Duodenal mucosa (tissue), 2 donors: ENCODE measurements around the gene RBSN.
"Not testable (repeated sequence)": the region's sequence is repeated elsewhere in the genome, so short reads cannot be mapped to it uniquely, and the experiment has no call there.

Experiments
- H3K27ac ChIP-seq: one replicate; pipeline ENCODE4 v1.7.0; 2013; ENCODE audit warnings: low read depth, low read length
- H3K27me3 ChIP-seq, 2 donors: one replicate each; pipeline ENCODE4 v1.7.0; 2013; ENCODE audit warnings: low read length in 2 of 2, control low read depth in 1 of 2; ENCODE audit not compliant: insufficient read depth in 2 of 2, control insufficient read depth in 1 of 2
- H3K36me3 ChIP-seq, 2 donors: one replicate each; pipeline ENCODE4 v1.7.0; 2013; ENCODE audit warnings: low read length in 2 of 2, control low read depth in 1 of 2; ENCODE audit not compliant: insufficient read depth in 2 of 2, control insufficient read depth in 1 of 2
- H3K4me1 ChIP-seq, 2 donors: one replicate each; pipeline ENCODE4 v1.7.0; 2013; ENCODE audit warnings: low read length in 2 of 2, control low read depth in 1 of 2; ENCODE audit not compliant: insufficient read depth in 2 of 2, control insufficient read depth in 1 of 2
- H3K4me3 ChIP-seq, 2 donors: one replicate each; pipeline ENCODE4 v1.7.0; 2013; ENCODE audit warnings: low read length in 2 of 2, low read depth in 1 of 2
- H3K9ac ChIP-seq, 2 donors: one replicate each; pipeline ENCODE4 v1.7.0; 2013; ENCODE audit warnings: low read length in 2 of 2, low read depth in 1 of 2
- H3K9me3 ChIP-seq, 2 donors: one replicate each; pipeline ENCODE4 v1.7.0; 2013; ENCODE audit warnings: low read length in 2 of 2, control low read depth in 1 of 2; ENCODE audit not compliant: control insufficient read depth in 1 of 2

Gene RBSN

DNA sequence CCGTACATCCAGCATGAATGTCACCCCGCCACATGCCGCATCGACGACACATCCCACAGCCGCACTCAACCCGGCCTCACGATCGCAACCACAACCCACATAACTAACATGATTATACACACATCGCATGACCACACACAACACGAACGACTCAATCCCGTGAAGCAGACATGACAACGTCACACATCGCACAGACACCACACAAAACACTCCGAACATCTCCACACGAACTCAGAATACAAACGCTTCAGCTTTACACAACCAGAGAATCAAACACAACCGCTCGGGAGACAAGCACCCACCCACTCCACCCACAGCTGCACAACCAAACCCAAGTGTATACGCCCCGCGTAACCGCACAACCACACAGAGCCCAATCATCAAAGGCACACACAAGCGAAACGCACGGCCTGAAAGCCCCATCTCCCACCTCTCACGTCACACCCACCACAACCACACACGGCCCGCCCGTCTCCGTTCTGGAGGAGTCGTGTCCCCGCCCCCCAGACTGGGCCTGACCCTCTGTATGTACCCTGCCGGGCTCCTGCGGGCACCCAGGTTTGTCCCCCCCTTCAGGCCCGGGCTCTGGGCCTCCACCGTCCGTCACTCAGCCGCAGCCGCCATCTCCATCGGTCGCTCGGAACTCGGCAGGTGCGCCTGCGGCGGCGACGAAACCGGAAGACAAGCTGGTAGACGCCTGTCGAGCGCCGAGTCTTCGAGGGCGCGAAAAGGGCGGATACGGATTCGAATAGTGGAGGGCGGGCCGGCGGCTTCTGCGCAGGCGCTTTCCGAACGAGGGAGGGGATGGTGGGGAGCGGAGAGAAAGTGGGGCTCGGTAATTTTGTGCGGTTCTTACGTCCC, at the start of gene RBSN:
Gene RBSN (minus strand): TSS at position 646 of the 861 bp plus-strand sequence. CDS start 3,028 bp downstream, outside the sequence.
- Histone ChIP-seq H3K4me1 (peaks cover 14 to 28% of the 10 kb centered on the region in 2 donors), H3K36me3 (peaks cover 15 to 24% of the 10 kb centered on the region in 2 donors), H3K9me3 (no peaks in the 10 kb centered on the region), H3K27ac (peak within 1 kb of the TSS; percentile 43), H3K27me3 (no peaks in the 10 kb centered on the region), H3K9ac (peak within 1 kb of the TSS; percentile 81 to 94), H3K4me3 (peak within 1 kb of the TSS; percentile 87 to 100)

DNA sequence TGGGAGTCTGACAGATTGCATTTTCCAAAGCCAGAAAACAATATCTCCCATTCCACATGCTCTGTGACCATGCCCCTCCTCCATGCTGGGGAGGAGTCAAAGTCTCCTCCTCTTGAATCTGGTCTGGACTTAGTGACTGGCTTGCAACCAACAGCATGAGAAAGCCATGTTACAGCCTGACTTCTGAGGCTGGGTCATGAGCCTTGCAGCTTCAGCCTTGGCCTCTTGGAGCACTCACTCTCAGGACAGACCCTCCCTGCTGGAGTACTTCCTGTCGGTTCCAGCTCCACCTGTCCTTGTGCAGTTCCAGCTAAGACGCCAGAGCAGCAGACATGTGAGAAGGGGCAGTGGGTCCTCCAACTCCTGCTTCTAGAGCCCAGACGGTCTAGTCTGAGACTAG, 49.7 kb upstream of the RBSN start:
- Histone ChIP-seq H3K4me3 (no peak overlapping the region), H3K9me3 (no peaks in the 10 kb centered on the region), H3K36me3 (no peaks in the 10 kb centered on the region), H3K9ac (no peak overlapping the region), H3K27ac (no peak overlapping the region), H3K27me3 (peaks cover 0 to under 1% of the 10 kb centered on the region in 2 donors), H3K4me1 (no peaks in the 10 kb centered on the region)

DNA sequence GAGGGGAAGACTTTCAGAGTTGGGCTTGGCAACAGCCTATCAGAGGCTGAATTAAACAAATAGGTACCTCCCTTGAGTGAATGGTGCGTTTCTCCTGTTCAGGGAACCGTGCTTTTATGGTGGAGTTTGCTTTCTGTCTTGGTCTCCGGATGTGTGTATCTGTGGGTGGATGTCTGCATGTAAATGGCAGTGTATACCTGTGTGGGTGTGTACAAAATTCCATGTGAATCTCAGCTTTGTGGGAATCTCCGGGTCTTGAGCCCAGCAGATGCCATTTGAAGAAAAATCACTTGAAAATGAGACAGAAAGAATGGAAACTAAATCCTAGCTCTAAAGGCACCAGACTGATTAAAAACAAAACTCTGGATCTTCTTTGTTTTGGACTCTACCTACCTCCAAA, 37.9 kb upstream of the RBSN start:
- not testable (repeated sequence) for H3K36me3 ChIP-seq, H3K4me3 ChIP-seq

DNA sequence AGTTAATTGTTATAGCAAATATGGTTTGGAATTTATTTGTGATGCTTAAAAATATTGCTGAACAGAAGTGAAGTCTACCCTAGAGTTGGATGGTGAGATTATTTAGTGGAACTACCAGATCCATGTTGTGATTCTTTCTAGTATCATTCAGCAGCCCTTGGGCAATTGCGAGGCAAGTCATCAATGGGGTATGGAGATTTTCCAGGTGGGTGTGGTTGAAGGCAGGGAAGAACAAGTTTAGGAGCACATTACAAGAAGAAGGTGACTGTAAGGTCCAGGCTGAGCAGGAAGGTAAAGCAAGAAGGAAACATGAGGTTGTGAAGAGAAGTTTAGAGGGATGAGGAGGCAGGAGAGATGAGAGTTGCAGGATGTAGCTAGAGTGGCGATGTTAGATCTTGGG, 36.0 kb upstream of the RBSN start:
- not testable (repeated sequence) for H3K9me3 ChIP-seq, H3K4me1 ChIP-seq, H3K27ac ChIP-seq, H3K27me3 ChIP-seq, H3K4me3 ChIP-seq, H3K36me3 ChIP-seq, H3K9ac ChIP-seq

More for the DNA sequence above, 37.9 kb upstream of the RBSN start:
- not testable (repeated sequence) for H3K27ac ChIP-seq, H3K4me1 ChIP-seq, H3K9me3 ChIP-seq, H3K9ac ChIP-seq, H3K27me3 ChIP-seq

DNA sequence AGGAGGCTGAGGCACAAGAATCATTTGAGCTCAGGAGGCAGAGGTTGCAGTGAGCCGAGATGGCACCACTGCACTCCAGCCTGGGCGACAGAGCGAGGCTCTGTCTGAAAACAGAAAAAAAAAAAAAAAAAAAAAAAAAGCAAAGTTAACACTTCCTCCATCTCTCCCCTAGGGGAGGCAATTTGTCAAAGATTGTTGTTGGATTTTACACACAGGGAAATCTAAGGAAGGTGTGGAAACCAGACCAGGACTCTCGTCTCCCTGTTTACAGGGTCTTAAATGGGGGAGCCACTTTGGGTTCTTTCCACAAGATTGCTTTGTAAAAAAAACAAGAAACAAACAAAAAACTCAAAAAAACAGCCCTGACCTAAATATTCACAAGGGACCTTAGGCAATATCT, 29.5 kb upstream of the RBSN start:
- not testable (repeated sequence) for H3K27ac ChIP-seq, H3K9me3 ChIP-seq, H3K36me3 ChIP-seq, H3K9ac ChIP-seq, H3K4me1 ChIP-seq, H3K4me3 ChIP-seq, H3K27me3 ChIP-seq

DNA sequence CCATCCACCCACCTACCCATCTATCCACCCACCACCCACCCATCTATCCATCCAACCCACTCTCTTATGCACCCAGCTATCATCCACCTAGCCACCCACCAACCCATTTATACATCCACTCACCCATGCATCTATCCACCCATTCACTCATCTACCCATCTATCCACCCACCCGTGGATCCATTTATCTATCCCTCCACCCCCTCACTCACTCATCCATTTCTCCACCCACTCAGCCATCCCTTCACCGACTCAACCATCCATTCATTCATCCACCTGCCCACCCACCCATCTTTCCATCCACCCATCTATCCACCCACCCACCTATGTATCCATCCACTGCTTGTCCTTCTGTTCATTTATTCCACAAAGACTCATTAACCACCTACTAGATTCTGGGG, 28.0 kb upstream of the RBSN start:
- not testable (repeated sequence) for H3K27me3 ChIP-seq, H3K9ac ChIP-seq, H3K36me3 ChIP-seq

DNA sequence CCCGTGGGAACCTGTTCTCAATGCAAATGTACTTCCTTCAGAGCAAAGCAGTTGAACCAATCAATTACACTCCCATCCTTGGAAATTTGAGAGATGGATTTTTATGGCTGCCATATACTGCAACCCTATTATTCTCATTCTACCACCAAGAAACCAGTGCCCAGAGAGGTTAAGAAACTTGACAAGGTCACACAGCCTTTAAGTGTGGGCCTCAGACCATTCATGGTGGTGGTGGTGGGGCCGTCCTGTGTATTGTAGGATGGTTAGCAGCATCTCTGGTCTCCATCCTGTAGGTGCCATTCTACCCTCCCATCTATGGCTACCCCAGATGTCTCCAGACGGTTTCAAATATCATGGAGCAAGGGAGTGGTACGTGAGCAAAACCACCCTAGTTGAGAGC, 23.4 kb upstream of the RBSN start:
- Histone ChIP-seq H3K4me3 (no peak overlapping the region), H3K9me3 (no peaks in the 10 kb centered on the region), H3K27me3 (no peaks in the 10 kb centered on the region), H3K9ac (no peak overlapping the region), H3K36me3 (no peaks in the 10 kb centered on the region), H3K4me1 (no peaks in the 10 kb centered on the region), H3K27ac (no peak overlapping the region)

More for the DNA sequence above, 28.0 kb upstream of the RBSN start:
- H3K9me3 ChIP-seq, H3K27ac ChIP-seq, H3K4me1 ChIP-seq, H3K4me3 ChIP-seq: not testable (repeated sequence)

DNA sequence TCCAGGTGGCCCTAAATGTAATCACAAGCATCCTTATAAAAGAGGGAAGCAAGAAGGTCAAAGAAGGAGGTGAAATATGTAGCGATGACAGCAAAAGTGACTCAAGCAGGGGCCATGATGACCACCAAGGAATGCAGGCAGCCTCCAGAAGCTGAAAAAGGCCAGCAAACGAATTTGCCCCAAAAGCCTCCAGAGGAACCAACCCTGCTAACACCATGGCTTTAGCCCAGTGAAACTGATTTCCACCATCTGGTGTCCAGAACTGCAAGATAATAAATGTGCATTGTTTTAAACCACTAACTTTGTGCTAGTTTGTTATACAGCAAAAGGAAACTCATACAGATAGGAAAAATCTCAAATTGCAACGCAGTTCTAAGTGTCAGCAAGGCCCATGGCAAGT, 23.0 kb upstream of the RBSN start:
- H3K4me3 ChIP-seq = no peak overlapping the region

DNA sequence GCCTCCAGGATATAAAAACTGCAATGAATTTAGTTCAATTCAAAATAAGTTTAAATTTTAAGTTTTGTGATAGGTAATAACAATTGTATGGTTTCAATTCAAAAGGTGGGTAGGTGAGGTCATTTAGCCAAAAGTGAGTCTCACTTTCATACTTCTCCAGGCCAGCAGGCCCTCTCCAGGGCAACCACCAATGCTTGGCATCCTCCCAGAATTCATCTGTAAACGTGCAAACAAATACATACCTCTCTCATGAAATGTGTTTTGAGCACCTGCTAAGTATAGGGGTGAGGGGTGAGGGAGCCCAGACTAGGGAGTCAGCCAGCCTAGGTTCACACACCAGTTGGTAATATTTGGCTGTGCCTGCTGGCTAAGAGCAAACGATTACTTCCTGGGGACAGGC, 22.0 kb upstream of the RBSN start:
- H3K36me3 ChIP-seq = no peaks in the 10 kb centered on the region
- no peak overlapping the region for H3K9ac ChIP-seq
- H3K27ac ChIP-seq = no peak overlapping the region
- no peaks in the 10 kb centered on the region for H3K9me3 ChIP-seq
- no peaks in the 10 kb centered on the region for H3K4me1 ChIP-seq
- H3K27me3 ChIP-seq = no peaks in the 10 kb centered on the region
- H3K4me3 ChIP-seq = no peak overlapping the region

More for the DNA sequence above, 23.0 kb upstream of the RBSN start:
- H3K27me3 ChIP-seq = no peaks in the 10 kb centered on the region
- no peaks in the 10 kb centered on the region for H3K9me3 ChIP-seq
- H3K36me3 ChIP-seq = no peaks in the 10 kb centered on the region
- H3K27ac ChIP-seq = no peak overlapping the region
- H3K4me1 ChIP-seq = no peaks in the 10 kb centered on the region
- no peak overlapping the region for H3K9ac ChIP-seq

DNA sequence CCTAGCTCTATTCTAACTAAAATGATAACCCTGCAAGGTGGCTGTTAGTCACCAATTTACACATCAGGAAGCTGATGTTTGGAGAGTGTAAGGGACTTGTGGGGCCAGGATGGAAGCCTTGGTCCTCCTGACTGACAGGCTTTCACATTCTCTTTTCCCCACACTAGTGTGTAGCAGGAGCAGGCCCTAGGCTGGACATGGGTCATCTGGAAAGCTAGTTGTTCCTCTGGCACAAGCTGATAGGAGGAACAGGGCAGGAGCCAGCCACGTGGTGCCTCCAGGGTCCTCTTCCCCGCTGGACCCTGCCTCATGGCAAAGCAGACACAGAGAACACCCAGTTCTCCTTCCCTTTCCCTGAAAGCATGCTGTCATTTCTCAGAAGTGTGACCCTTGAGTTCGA, 18.1 kb upstream of the RBSN start:
- no peaks in the 10 kb centered on the region for H3K36me3 ChIP-seq
- no peak overlapping the region for H3K9ac ChIP-seq
- no peaks in the 10 kb centered on the region for H3K4me1 ChIP-seq

More for the DNA sequence above, 18.1 kb upstream of the RBSN start:
- H3K9me3 ChIP-seq = no peaks in the 10 kb centered on the region
- no peak overlapping the region for H3K4me3 ChIP-seq
- H3K27ac ChIP-seq = no peak overlapping the region
- no peaks in the 10 kb centered on the region for H3K27me3 ChIP-seq
